NOMO-1 treated with DMSO at 0.1 percent for 48 hours (cell line): ENCODE data around the gene EPB41L2.

Source experiments
- DNase-seq: peaks from one replicate; lab custom pipeline; 2025; ENCODE audit not compliant: unreplicated experiment; lab: John Stamatoyannopoulos, UW

EPB41L2 gene

GRCh38 chr6:130873746-130874145, 189.3 kb downstream of the EPB41L2 start:
- DNase-seq, result no peak

GRCh38 chr6:130872250-130873095, 190.6 kb downstream of the EPB41L2 start:
- DNase-seq, result peak; percentile 27

- DNase-seq, result no peak
Measured at GRCh38 chr6:130870179-130870880, 192.7 kb downstream of the EPB41L2 start.

GRCh38 chr6:130869681-130870080, 193.4 kb downstream of the EPB41L2 start:
- no peak for DNase-seq

- no peak for DNase-seq
Measured at GRCh38 chr6:130865793-130866192, 197.3 kb downstream of the EPB41L2 start.

- DNase-seq, result no peak
Measured at GRCh38 chr6:130864344-130864743, 198.7 kb downstream of the EPB41L2 start.

GRCh38 chr6:130863415-130864230, 199.4 kb downstream of the EPB41L2 start:
- no peak for DNase-seq

GRCh38 chr6:130862370-130862769, 200.7 kb downstream of the EPB41L2 start:
- DNase-seq, result no peak

- DNase-seq, result no peak
Measured at GRCh38 chr6:130859161-130859867, 203.7 kb downstream of the EPB41L2 start.

GRCh38 chr6:130858498-130859160, 204.4 kb downstream of the EPB41L2 start:
- DNase-seq, result no peak

GRCh38 chr6:130858054-130858453, 205.0 kb downstream of the EPB41L2 start:
- no peak for DNase-seq

- DNase-seq, result no peak
Measured at GRCh38 chr6:130853555-130854183, 209.4 kb downstream of the EPB41L2 start.

- DNase-seq, result no peak
Measured at GRCh38 chr6:130852844-130853554, 210.0 kb downstream of the EPB41L2 start.

- no peak for DNase-seq
Measured at GRCh38 chr6:130851026-130851425, 212.0 kb downstream of the EPB41L2 start.

- no peak for DNase-seq
Measured at GRCh38 chr6:130849594-130849993, 213.5 kb downstream of the EPB41L2 start.

- DNase-seq, result no peak
Measured at GRCh38 chr6:130848945-130849344, 214.1 kb downstream of the EPB41L2 start.

- DNase-seq, result no peak
Measured at GRCh38 chr6:130847001-130847910, 215.8 kb downstream of the EPB41L2 start.

GRCh38 chr6:130846501-130846900, 216.5 kb downstream of the EPB41L2 start:
- no peak for DNase-seq
